ENCODE data around the gene NKX6-2.

The NKX6-2 gene

GRCh38 chr10:132733926-132734325, 52.0 kb downstream of the NKX6-2 start:
- Histone ChIP-seq H3K4ac (ENCODE audit: low read depth in 1 of 2, low read length in 2 of 2) (no peak overlapping the region), H3K9me3 (ENCODE audit: control insufficient read depth, low read length) (no peaks in the 10 kb centered on the region), H2BK120ac (ENCODE audit: low read depth, low read length) (no peak overlapping the region), H3K4me2 (ENCODE audit: low read length, poor library complexity, severe bottlenecking) (no peak overlapping the region), H2BK5ac (ENCODE audit: low read depth, low read length, poor library complexity, severe bottlenecking) (no peak overlapping the region), H2BK15ac (ENCODE audit: low read depth, poor library complexity, severe bottlenecking) (no peak overlapping the region), H3K36me3 (ENCODE audit: control insufficient read depth in 1 of 2, insufficient read depth in 2 of 2, low read depth in 1 of 2, low read length in 2 of 2) (peaks cover 0 to 75% of the 10 kb centered on the region in 2 experiments), H3K18ac (ENCODE audit: low read depth in 1 of 2, low read length in 2 of 2) (no peak overlapping the region), H3K4me1 (ENCODE audit: control insufficient read depth, insufficient read depth, low read depth, low read length) (peaks cover 5% of the 10 kb centered on the region), H2AK5ac (ENCODE audit: low read length, severe bottlenecking) (no peak overlapping the region), H3K27me3 (ENCODE audit: control insufficient read depth in 1 of 2, insufficient read depth in 1 of 2, low read length in 2 of 2) (peaks cover 0 to 7% of the 10 kb centered on the region in 2 experiments), H4K91ac (ENCODE audit: low read length) (no peak overlapping the region), H4K8ac (ENCODE audit: low read length) (no peak overlapping the region), H3K27ac (ENCODE audit: low read length, poor library complexity, severe bottlenecking) (no peak overlapping the region), H3K4me3 (ENCODE audit: insufficient read depth in 1 of 2, low read depth in 1 of 2, low read length in 2 of 2) (no peak overlapping the region), H3K79me1 (replicated peaks; ENCODE audit: low read length, poor library complexity, severe bottlenecking) (peaks cover 6% of the 10 kb centered on the region), H2BK12ac (ENCODE audit: low read length in 2 of 2) (no peak overlapping the region), H3K23ac (ENCODE audit: low read length in 2 of 2) (no peak overlapping the region), H3K14ac (ENCODE audit: low read length in 2 of 2) (no peak overlapping the region), H2AFZ (ENCODE audit: low read depth, low read length) (no peak overlapping the region), H3K9ac (ENCODE audit: low read length) (no peak overlapping the region)
- no peak for DNase-seq
- 94% methylated on average over 19 of the region's 19 CpGs for WGBS

All from mesenchymal stem cell (in vitro differentiated cells and primary cell).